Retinal pigment epithelial cell (primary cell): ENCODE results near the gene TEX35.

Experiments used
- DNase-seq: peaks from one replicate; pipeline ENCODE4 v3.0.0-alpha.2; 2010; ENCODE audit warnings: low read depth
- H3K4me3 ChIP-seq: 2 replicates; pipeline ENCODE4 v1.5.1; 2011; ENCODE audit warnings: mild to moderate bottlenecking, low read length, control low read depth, moderate library complexity
- CTCF ChIP-seq: conservative IDR thresholded peaks from 2 replicates; pipeline ENCODE4 v1.5.1; 2011; ENCODE audit warnings: low read depth, low read length, control low read depth, inconsistent platforms

TEX35 gene

GRCh38 chr1:178503849-178504248, 9.1 kb upstream of the TEX35 start:
- no peak for TF ChIP-seq CTCF
- no peak overlapping the region for H3K4me3 ChIP-seq
- DNase-seq: no peak

GRCh38 chr1:178504286-178504685, 8.6 kb upstream of the TEX35 start:
- DNase-seq: no peak
- no peak for TF ChIP-seq CTCF
- no peak overlapping the region for H3K4me3 ChIP-seq

- no peak overlapping the region for H3K4me3 ChIP-seq
- no peak for TF ChIP-seq CTCF
- DNase-seq: no peak
These were observed 6.7 kb upstream of the TEX35 start for GRCh38 chr1:178506177-178506576.

GRCh38 chr1:178506669-178507068, 6.2 kb upstream of the TEX35 start:
- no peak overlapping the region for H3K4me3 ChIP-seq
- no peak for TF ChIP-seq CTCF
- DNase-seq: no peak

- TF ChIP-seq CTCF: no peak
- no peak for DNase-seq
These were observed 3.4 kb upstream of the TEX35 start for GRCh38 chr1:178509414-178510007.

GRCh38 chr1:178510155-178510554, 2.8 kb upstream of the TEX35 start:
- no peak for DNase-seq
- TF ChIP-seq CTCF: no peak
- no peak overlapping the region for H3K4me3 ChIP-seq

More at GRCh38 chr1:178509414-178510007, 3.4 kb upstream of the TEX35 start:
- no peak overlapping the region for H3K4me3 ChIP-seq

- no peak for DNase-seq
- H3K4me3 ChIP-seq: no peak overlapping the region
- TF ChIP-seq CTCF: peak; percentile 21
These were observed 522 bp downstream of the TEX35 start for GRCh38 chr1:178513278-178513983.
